Prostate gland (tissue), 2 donors: ENCODE results near the gene SMIM8.

Source experiments
- POLR2A ChIP-seq: fragments of 450-650 bp; IDR thresholded peaks from one replicate; pipeline ENCODE4 v1.6.1; 2016; ENCODE audit warnings: antibody characterized with exemption, mild to moderate bottlenecking
- TF ChIP-seq, protein P1 (sequence below), 4 experiments: fragments of 200-600 bp in 2 of 4; fragments of 450-650 bp in 2 of 4; sonication (generic) in 2 of 4; IDR thresholded peaks; 1 replicate in 3 of 4; 2 replicates in 1 of 4; pipeline ENCODE4 v1.5.1; 2016 to 2019; ENCODE audit warnings: antibody characterized with exemption in 4 of 4, mild to moderate bottlenecking in 2 of 4, moderate library complexity in 2 of 4

DNA sequence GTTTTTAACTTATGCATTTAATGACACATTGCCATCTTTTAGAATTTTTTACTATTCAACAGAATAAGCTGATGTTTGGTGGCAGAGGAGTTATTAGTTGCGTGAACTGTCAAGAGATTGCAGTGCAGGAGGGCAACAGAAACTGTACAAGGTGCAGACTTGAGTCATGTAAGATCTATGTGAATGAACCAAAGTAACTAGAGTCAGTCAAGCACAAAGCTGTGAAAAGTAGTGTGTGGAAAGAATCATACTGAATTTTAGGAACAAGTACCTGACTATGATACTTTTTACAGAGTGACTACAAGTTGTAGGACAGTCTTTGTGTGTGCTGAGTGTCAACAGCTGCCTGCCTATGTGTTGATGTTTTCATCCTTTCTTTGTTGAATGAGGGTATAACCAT, 19.5 kb downstream of the SMIM8 start:
- TF ChIP-seq, protein P1, sequence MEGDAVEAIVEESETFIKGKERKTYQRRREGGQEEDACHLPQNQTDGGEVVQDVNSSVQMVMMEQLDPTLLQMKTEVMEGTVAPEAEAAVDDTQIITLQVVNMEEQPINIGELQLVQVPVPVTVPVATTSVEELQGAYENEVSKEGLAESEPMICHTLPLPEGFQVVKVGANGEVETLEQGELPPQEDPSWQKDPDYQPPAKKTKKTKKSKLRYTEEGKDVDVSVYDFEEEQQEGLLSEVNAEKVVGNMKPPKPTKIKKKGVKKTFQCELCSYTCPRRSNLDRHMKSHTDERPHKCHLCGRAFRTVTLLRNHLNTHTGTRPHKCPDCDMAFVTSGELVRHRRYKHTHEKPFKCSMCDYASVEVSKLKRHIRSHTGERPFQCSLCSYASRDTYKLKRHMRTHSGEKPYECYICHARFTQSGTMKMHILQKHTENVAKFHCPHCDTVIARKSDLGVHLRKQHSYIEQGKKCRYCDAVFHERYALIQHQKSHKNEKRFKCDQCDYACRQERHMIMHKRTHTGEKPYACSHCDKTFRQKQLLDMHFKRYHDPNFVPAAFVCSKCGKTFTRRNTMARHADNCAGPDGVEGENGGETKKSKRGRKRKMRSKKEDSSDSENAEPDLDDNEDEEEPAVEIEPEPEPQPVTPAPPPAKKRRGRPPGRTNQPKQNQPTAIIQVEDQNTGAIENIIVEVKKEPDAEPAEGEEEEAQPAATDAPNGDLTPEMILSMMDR (IDR thresholded peaks at IDR 0.05): no peak
- TF ChIP-seq POLR2A: no peak
